ENCODE data around the gene GRWD1. TPM values are rescaled to one million over a fixed set of nuclear protein-coding genes. Genes with fewer than 3 reads are reported as not detected.

Gene GRWD1
- total and polyA plus RNA-seq, 2 of the 13 experiments (the other 11 are each of a cell fraction or from before 2014, with no cell fraction given) = 10.8 to 46.6 TPM

- CTCF ChIA-PET (ENCODE audit: low intra/inter-chr PET ratio, low total read pairs) = no interaction called here
- FAIRE-seq (no peak), DNase-seq (ENCODE audit: low spot score) (no peak), ATAC-seq (no peak)
- in situ Hi-C loops (cut with HindIII; ENCODE audit: extremely low pct_ligation_motif_present, low pct_unique_long_range_greater_than_20kb) (no loop called here), intact Hi-C loops (cut with micrococcal nuclease; ENCODE audit: unreplicated experiment) (no loop called here)
- Histone ChIP-seq H2AFZ (ENCODE audit: low read length) (no peak overlapping the region), H4K20me1 (ENCODE audit: insufficient read depth, low read length) (no peaks in the 10 kb centered on the region), H3K36me3 (replicated peaks in 1 of 2; ENCODE audit: control insufficient read depth in 1 of 2, insufficient read depth in 2 of 2, low read length in 2 of 2) (no peaks in the 10 kb centered on the region; a peak in 1 of 5 replicates), H3K4me1 (ENCODE audit: insufficient read depth, low read length) (peaks cover 36% of the 10 kb centered on the region), H3K27ac (ENCODE audit: extremely low read length, insufficient read depth, low read length) (no peak overlapping the region), H3K79me2 (ENCODE audit: insufficient read depth, low read length) (no peaks in the 10 kb centered on the region), H3K9me3 (ENCODE audit: low read length) (no peaks in the 10 kb centered on the region), H3K9ac (ENCODE audit: insufficient read depth, low read depth, low read length) (no peak overlapping the region), H3K4me3 (replicated peaks in 1 of 3; ENCODE audit: insufficient read depth in 1 of 3, low read depth in 2 of 3, low read length in 3 of 3) (no peak overlapping the region), H3K4me2 (ENCODE audit: low read depth, low read length) (no peak overlapping the region), H3K27me3 (ENCODE audit: control insufficient read depth in 1 of 2, insufficient read depth in 2 of 2, low read length in 2 of 2) (no peaks in the 10 kb centered on the region)
- POLR2A ChIA-PET = interaction anchor here (1.5 kb wide), 1 partner anchor 167 kb away, joined by 3 read pairs; no protein-coding TSS in a partner anchor
- 85% methylated on average over 4 of the region's 10 CpGs for WGBS (ENCODE audit: low lambda C conversion rate)
- BruUV-seq (replicated peaks) = no TSS peak
- TF ChIP-seq ZNF326 (CRISPR knock-in tag; IDR thresholded peaks at IDR 0.05; ENCODE audit: borderline replicate concordance) (no peak), MTF1 (CRISPR knock-in tag; IDR thresholded peaks at IDR 0.05) (no peak), ZNF883 (CRISPR knock-in tag; IDR thresholded peaks at IDR 0.05; ENCODE audit: not compliant biosample characterization) (no peak), ZNF230 (CRISPR knock-in tag; IDR thresholded peaks at IDR 0.05) (no peak)
These were observed 46.0 kb downstream of the GRWD1 start for GRCh38 chr19:48491793-48492123.

- H3K27ac ChIP-seq (ENCODE audit: extremely low read length, insufficient read depth, low read length) = peak overlapping the region; percentile 22
- TF ChIP-seq SNAPC5 (CRISPR knock-in tag; IDR thresholded peaks at IDR 0.05; ENCODE audit: borderline replicate concordance) (no peak), ZNF772 (CRISPR knock-in tag; IDR thresholded peaks at IDR 0.05) (no peak), POGK (CRISPR knock-in tag; conservative IDR thresholded peaks at IDR 0.05) (peak; percentile 47; the same call in 1 of the 2 replicates), JDP2 (CRISPR knock-in tag; IDR thresholded peaks at IDR 0.05; ENCODE audit: borderline replicate concordance) (no peak), TEAD3 (CRISPR knock-in tag; optimal IDR thresholded peaks at IDR 0.05; ENCODE audit: borderline replicate concordance) (peak; percentile 14), ZSCAN20 (CRISPR knock-in tag; IDR thresholded peaks at IDR 0.05; ENCODE audit: borderline replicate concordance) (no peak), RFX5 (IDR thresholded peaks at IDR 0.05; ENCODE audit: low read depth, low read length) (no peak), ZNF770 (CRISPR knock-in tag; IDR thresholded peaks at IDR 0.05) (peak; percentile 83), ZNF557 (CRISPR knock-in tag; IDR thresholded peaks at IDR 0.05) (no peak), NR3C1 (CRISPR knock-in tag; IDR thresholded peaks at IDR 0.05) (no peak)
These were observed 47.3 kb downstream of the GRWD1 start for GRCh38 chr19:48492925-48493717.

More at GRCh38 chr19:48492925-48493717, 47.3 kb downstream of the GRWD1 start:
- intact Hi-C loops (cut with micrococcal nuclease; ENCODE audit: unreplicated experiment) (no loop called here), in situ Hi-C loops (cut with HindIII; ENCODE audit: extremely low pct_ligation_motif_present, low pct_unique_long_range_greater_than_20kb) (no loop called here)
- no peak overlapping the region for H3K9ac ChIP-seq (ENCODE audit: insufficient read depth, low read depth, low read length)
- no peaks in the 10 kb centered on the region for H4K20me1 ChIP-seq (ENCODE audit: insufficient read depth, low read length)
- BruUV-seq (replicated peaks) = no TSS peak
- peak; percentile 82 for DNase-seq (ENCODE audit: low spot score)
- 60% methylated on average over 47 of the region's 47 CpGs for WGBS (ENCODE audit: low lambda C conversion rate)
- H3K4me1 ChIP-seq (ENCODE audit: insufficient read depth, low read length) = peaks cover 36% of the 10 kb centered on the region
- ATAC-seq = peak; percentile 86
- H2AFZ ChIP-seq (ENCODE audit: low read length) = no peak overlapping the region
- no peaks in the 10 kb centered on the region for H3K27me3 ChIP-seq (ENCODE audit: control insufficient read depth in 1 of 2, insufficient read depth in 2 of 2, low read length in 2 of 2)
- no peaks in the 10 kb centered on the region; a peak in 1 of 5 replicates for H3K36me3 ChIP-seq (replicated peaks in 1 of 2; ENCODE audit: control insufficient read depth in 1 of 2, insufficient read depth in 2 of 2, low read length in 2 of 2)
- peak overlapping the region in 1 of 3 experiments; percentile 43; a peak in 1 of 6 replicates for H3K4me3 ChIP-seq (replicated peaks in 1 of 3; ENCODE audit: insufficient read depth in 1 of 3, low read depth in 2 of 3, low read length in 3 of 3)
- H3K79me2 ChIP-seq (ENCODE audit: insufficient read depth, low read length) = no peaks in the 10 kb centered on the region
- FAIRE-seq = no peak
- 0 out of 2 replicates have a peak overlapping the region, but pooled peaks have one; percentile 39 for H3K4me2 ChIP-seq (ENCODE audit: low read depth, low read length)
- ChIA-PET CTCF (ENCODE audit: low intra/inter-chr PET ratio, low total read pairs) (no interaction called here), POLR2A (interaction anchor here (0.6 to 1.6 kb wide), 8 partner anchors 9 to 169 kb away, joined by 3 to 9 read pairs (median 4); partner anchors contain the start of genes RPL18 and SPHK2)
- no peaks in the 10 kb centered on the region for H3K9me3 ChIP-seq (ENCODE audit: low read length)

All from HepG2 (cell line).